Common myeloid progenitor, CD34-positive (primary cell): ENCODE results near the gene ADAMTS15.

Experiments
- CTCF ChIA-PET: fragments of 350-600 bp; sonication (Branson Sonifier 250); formaldehyde crosslinking; loops from one replicate; lab custom pipeline; 2021; ENCODE audit warnings: antibody characterized with exemption; lab: Charles Lee
- POLR2A ChIA-PET: fragments of 350-600 bp; sonication (Branson Sonifier 250); formaldehyde crosslinking; loops from one replicate; lab custom pipeline; 2021; ENCODE audit warnings: antibody characterized with exemption; lab: Charles Lee
- DNase-seq, 3 donors: peaks; one replicate each; pipeline versions ENCODE4 v3.0.0 to v3.0.0-alpha.2; 2013
- H3K27ac ChIP-seq, 2 experiments: 1 replicate in 1 of 2; 2 replicates in 1 of 2; pipeline ENCODE4 v1.7.0; 2013; ENCODE audit warnings: inconsistent platforms in 2 of 2, low read length in 2 of 2, mild to moderate bottlenecking in 2 of 2, low read depth in 1 of 2, moderate library complexity in 1 of 2; ENCODE audit not compliant: severe bottlenecking in 2 of 2, insufficient read depth in 1 of 2, poor library complexity in 1 of 2
- H3K27me3 ChIP-seq, 5 experiments: replicated peaks in 2 of 5; 1 replicate in 3 of 5; 2 replicates in 2 of 5; pipeline versions ENCODE4 v1.6.1 to v1.7.0; 2013; ENCODE audit warnings: low read length in 4 of 5, mild to moderate bottlenecking in 2 of 5, moderate library complexity in 2 of 5, inconsistent platforms in 1 of 5; ENCODE audit not compliant: insufficient read depth in 5 of 5, control insufficient read depth in 4 of 5
- H3K36me3 ChIP-seq, 4 experiments: 1 replicate in 2 of 4; 2 replicates in 2 of 4; pipeline versions ENCODE4 v1.6.1 to v1.7.0; 2013; ENCODE audit warnings: low read length in 3 of 4, control low read depth in 1 of 4, mild to moderate bottlenecking in 1 of 4; ENCODE audit not compliant: control insufficient read depth in 4 of 4, insufficient read depth in 4 of 4
- H3K4me1 ChIP-seq, 4 experiments: 1 replicate in 3 of 4; 2 replicates in 1 of 4; pipeline versions ENCODE4 v1.6.1 to v1.7.1; 2013; ENCODE audit warnings: low read length in 3 of 4, mild to moderate bottlenecking in 3 of 4, control low read depth in 1 of 4, inconsistent platforms in 1 of 4, moderate library complexity in 1 of 4; ENCODE audit not compliant: control insufficient read depth in 4 of 4, insufficient read depth in 4 of 4; ENCODE audit errors: control extremely low read depth in 1 of 4
- H3K4me3 ChIP-seq, 7 experiments: 1 replicate in 4 of 7; 2 replicates in 3 of 7; pipeline versions ENCODE4 v1.5.1 to v1.7.0; 2013; ENCODE audit warnings: mild to moderate bottlenecking in 7 of 7, low read length in 6 of 7, moderate library complexity in 6 of 7, inconsistent platforms in 2 of 7, low read depth in 2 of 7, control low read depth in 1 of 7; ENCODE audit not compliant: insufficient read depth in 4 of 7, control insufficient read depth in 1 of 7; ENCODE audit errors: extremely low read depth in 1 of 7
- H3K9me3 ChIP-seq, 5 experiments: 1 replicate in 4 of 5; 2 replicates in 1 of 5; pipeline versions ENCODE4 v1.6.1 to v1.7.1; 2013; ENCODE audit warnings: low read length in 4 of 5, mild to moderate bottlenecking in 2 of 5, inconsistent platforms in 1 of 5, low read depth in 1 of 5, moderate library complexity in 1 of 5; ENCODE audit not compliant: control insufficient read depth in 4 of 5, insufficient read depth in 2 of 5; ENCODE audit errors: control extremely low read depth in 1 of 5
- WGBS: methylation state at CpG from one replicate; pipeline ENCODE4 v1.1.5; 2013; ENCODE audit not compliant: insufficient coverage; 5-methylcytosine and 5-hydroxymethylcytosine counted together

Gene ADAMTS15

GRCh38 chr11:130416906-130417305 is 31.5 kb upstream of the ADAMTS15 start:
- no peak for DNase-seq
- H3K27ac ChIP-seq: no peak overlapping the region
- H3K4me3 ChIP-seq: no peak overlapping the region
- ChIA-PET CTCF (interaction anchor here (1.1 to 1.3 kb wide), 3 partner anchors 204 to 478 kb away, joined by 3 to 7 read pairs (median 3); no protein-coding TSS in a partner anchor), POLR2A (no interaction called here)
- H3K27me3 ChIP-seq: peaks cover 0 to 23% (median 14%) of the 10 kb centered on the region in 5 experiments
- H3K4me1 ChIP-seq: peaks cover 0 to 8% (median 2%) of the 10 kb centered on the region in 4 experiments
- H3K36me3 ChIP-seq: no peaks in the 10 kb centered on the region
- no peaks in the 10 kb centered on the region for H3K9me3 ChIP-seq
- WGBS: 100% methylated on average over 6 of the region's 11 CpGs

- Histone ChIP-seq H3K4me3 (no peak overlapping the region), H3K9me3 (no peaks in the 10 kb centered on the region), H3K27me3 (peaks cover 0 to 35% (median 18%) of the 10 kb centered on the region in 5 experiments), H3K4me1 (peaks cover 0 to 8% (median 2%) of the 10 kb centered on the region in 4 experiments), H3K36me3 (no peaks in the 10 kb centered on the region), H3K27ac (no peak overlapping the region)
- 94% methylated on average over 5 of the region's 5 CpGs for WGBS
- ChIA-PET CTCF (interaction anchor here (0.6 to 1.3 kb wide), 2 partner anchors 444 to 473 kb away, joined by 3 to 4 read pairs; no protein-coding TSS in a partner anchor), POLR2A (no interaction called here)
- DNase-seq: no peak
Observed at GRCh38 chr11:130418210-130418609, 30.2 kb upstream of the ADAMTS15 start.

GRCh38 chr11:130418756-130419155 is 29.7 kb upstream of the ADAMTS15 start:
- ChIA-PET CTCF (interaction anchor here (0.6 to 1.3 kb wide), 2 partner anchors 443 to 472 kb away, joined by 3 to 4 read pairs; no protein-coding TSS in a partner anchor), POLR2A (no interaction called here)
- H3K4me3 ChIP-seq: no peak overlapping the region
- no peaks in the 10 kb centered on the region for H3K36me3 ChIP-seq
- no peak overlapping the region for H3K27ac ChIP-seq
- peaks cover 0 to 40% (median 17%) of the 10 kb centered on the region in 5 experiments for H3K27me3 ChIP-seq
- H3K4me1 ChIP-seq: peaks cover 0 to 6% (median 2%) of the 10 kb centered on the region in 4 experiments
- DNase-seq: no peak
- 79% methylated on average over 12 of the region's 12 CpGs for WGBS
- no peaks in the 10 kb centered on the region for H3K9me3 ChIP-seq

- ChIA-PET CTCF (interaction anchor here (0.7 to 1.1 kb wide), 2 partner anchors 10 to 11 kb away, joined by 3 read pairs; no protein-coding TSS in a partner anchor), POLR2A (no interaction called here)
- 84% methylated on average over 12 of the region's 14 CpGs for WGBS
- no peaks in the 10 kb centered on the region for H3K9me3 ChIP-seq
- H3K4me3 ChIP-seq: no peak overlapping the region
- H3K4me1 ChIP-seq: no peaks in the 10 kb centered on the region
- H3K27me3 ChIP-seq: peaks cover 0 to 51% (median 23%) of the 10 kb centered on the region in 5 experiments
- H3K36me3 ChIP-seq: no peaks in the 10 kb centered on the region
- no peak for DNase-seq
- H3K27ac ChIP-seq: no peak overlapping the region
Observed at GRCh38 chr11:130420478-130421198, 27.8 kb upstream of the ADAMTS15 start.

- H3K27me3 ChIP-seq: peaks cover 0 to 57% (median 23%) of the 10 kb centered on the region in 5 experiments
- no peaks in the 10 kb centered on the region for H3K4me1 ChIP-seq
- DNase-seq: no peak
- no peak overlapping the region for H3K4me3 ChIP-seq
- no peaks in the 10 kb centered on the region for H3K36me3 ChIP-seq
- no peaks in the 10 kb centered on the region for H3K9me3 ChIP-seq
- 93% methylated on average over 6 of the region's 7 CpGs for WGBS
- ChIA-PET POLR2A (no interaction called here), CTCF (interaction anchor here (0.7 kb wide), 1 partner anchor 10 kb away, joined by 3 read pairs; no protein-coding TSS in a partner anchor)
- H3K27ac ChIP-seq: no peak overlapping the region
Observed at GRCh38 chr11:130421199-130421585, 27.3 kb upstream of the ADAMTS15 start.

GRCh38 chr11:130421697-130422096 is 26.7 kb upstream of the ADAMTS15 start:
- no peaks in the 10 kb centered on the region for H3K4me1 ChIP-seq
- no peak overlapping the region for H3K27ac ChIP-seq
- WGBS: 91% methylated on average over 8 of the region's 8 CpGs
- CTCF ChIA-PET: no interaction called here
- no peak for DNase-seq
- no peaks in the 10 kb centered on the region for H3K36me3 ChIP-seq
- H3K27me3 ChIP-seq: peaks cover 0 to 62% (median 23%) of the 10 kb centered on the region in 5 experiments
- POLR2A ChIA-PET: no interaction called here
- no peaks in the 10 kb centered on the region for H3K9me3 ChIP-seq
- H3K4me3 ChIP-seq: no peak overlapping the region
